Tibial nerve (tissue), 4 donors: Measurements from ENCODE around the gene LIN7A.

Experiments
- EP300 ChIP-seq, 2 donors: sonication (generic); formaldehyde crosslinking; IDR thresholded peaks; one replicate each; pipeline ENCODE4 v1.6.1; 2017; ENCODE audit warnings: antibody characterized with exemption in 2 of 2, mild to moderate bottlenecking in 1 of 2
- POLR2A ChIP-seq, 2 donors: fragments of 450-650 bp; IDR thresholded peaks; one replicate each; pipeline ENCODE4 v1.6.1; 2017; ENCODE audit warnings: antibody characterized with exemption in 2 of 2, mild to moderate bottlenecking in 2 of 2, moderate library complexity in 2 of 2
- TF ChIP-seq, protein P1 (sequence below), 5 experiments: fragments of 200-600 bp in 3 of 5; fragments of 450-650 bp in 2 of 5; sonication (generic) in 3 of 5; IDR thresholded peaks; one replicate each; pipeline ENCODE4 v1.5.1; 2016 to 2019; ENCODE audit warnings: antibody characterized with exemption in 5 of 5, mild to moderate bottlenecking in 3 of 5, moderate library complexity in 2 of 5

- TF ChIP-seq EP300 (IDR thresholded peaks at IDR 0.05) (no peak), POLR2A (IDR thresholded peaks at IDR 0.05) (no peak)
- TF ChIP-seq, protein P1, sequence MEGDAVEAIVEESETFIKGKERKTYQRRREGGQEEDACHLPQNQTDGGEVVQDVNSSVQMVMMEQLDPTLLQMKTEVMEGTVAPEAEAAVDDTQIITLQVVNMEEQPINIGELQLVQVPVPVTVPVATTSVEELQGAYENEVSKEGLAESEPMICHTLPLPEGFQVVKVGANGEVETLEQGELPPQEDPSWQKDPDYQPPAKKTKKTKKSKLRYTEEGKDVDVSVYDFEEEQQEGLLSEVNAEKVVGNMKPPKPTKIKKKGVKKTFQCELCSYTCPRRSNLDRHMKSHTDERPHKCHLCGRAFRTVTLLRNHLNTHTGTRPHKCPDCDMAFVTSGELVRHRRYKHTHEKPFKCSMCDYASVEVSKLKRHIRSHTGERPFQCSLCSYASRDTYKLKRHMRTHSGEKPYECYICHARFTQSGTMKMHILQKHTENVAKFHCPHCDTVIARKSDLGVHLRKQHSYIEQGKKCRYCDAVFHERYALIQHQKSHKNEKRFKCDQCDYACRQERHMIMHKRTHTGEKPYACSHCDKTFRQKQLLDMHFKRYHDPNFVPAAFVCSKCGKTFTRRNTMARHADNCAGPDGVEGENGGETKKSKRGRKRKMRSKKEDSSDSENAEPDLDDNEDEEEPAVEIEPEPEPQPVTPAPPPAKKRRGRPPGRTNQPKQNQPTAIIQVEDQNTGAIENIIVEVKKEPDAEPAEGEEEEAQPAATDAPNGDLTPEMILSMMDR (IDR thresholded peaks at IDR 0.05): no peak
Measured at GRCh38 chr12:80869264-80869663, 68.5 kb downstream of the LIN7A start.
